ENCODE results near the gene PLA2G2A.

- TF ChIP-seq CTCF (IDR thresholded peaks at IDR 0.05; ENCODE audit: insufficient read depth, low read depth, low read length) (no peak), EZH2 (IDR thresholded peaks at IDR 0.05; ENCODE audit: insufficient read depth, low read length) (no peak)
Measured at GRCh38 chr1:19945914-19946313, 33.5 kb downstream of the PLA2G2A start.

All from astrocyte (in vitro differentiated cells and primary cell).